CD4-positive, CD25-positive, alpha-beta regulatory T cell (primary cell): ENCODE measurements around the gene CCDC9B. TPM values are rescaled to one million over a fixed set of nuclear protein-coding genes. Genes with fewer than 3 reads are reported as not detected.

Experiments
- ATAC-seq, 2 donors: fragments of 150-1000 bp; cut with Tn5 transposase; one replicate each; pipeline ENCODE4 v1.10.0; 2021; ENCODE audit warnings: low read depth in 2 of 2, moderate number of reproducible peaks in 2 of 2, moderate library complexity in 1 of 2
- DNase-seq, 3 donors: peaks; one replicate each; pipeline versions ENCODE4 v3.0.0 to v3.0.0-alpha.2; 2012 to 2022; ENCODE audit warnings: mixed read lengths in 1 of 3
- H3K27ac ChIP-seq: one replicate; pipeline ENCODE4 v1.7.0; 2013; ENCODE audit warnings: mild to moderate bottlenecking, low read length; ENCODE audit not compliant: insufficient read depth, poor library complexity, severe bottlenecking
- H3K27me3 ChIP-seq: one replicate; pipeline ENCODE4 v1.7.0; 2013; ENCODE audit warnings: low read length; ENCODE audit not compliant: control insufficient read depth, insufficient read depth
- H3K36me3 ChIP-seq: one replicate; pipeline ENCODE4 v1.7.0; 2013; ENCODE audit warnings: mild to moderate bottlenecking, low read length, moderate library complexity; ENCODE audit not compliant: control insufficient read depth, insufficient read depth
- H3K4me1 ChIP-seq: 2 replicates; pipeline ENCODE4 v1.7.0; 2013; ENCODE audit warnings: mild to moderate bottlenecking, low read length; ENCODE audit not compliant: insufficient read depth, control insufficient read depth, poor library complexity, severe bottlenecking
- H3K4me3 ChIP-seq: one replicate; pipeline ENCODE4 v1.7.0; 2013; ENCODE audit warnings: low read depth, mild to moderate bottlenecking, low read length, moderate library complexity
- H3K9me3 ChIP-seq, 2 experiments: 1 replicate in 1 of 2; 2 replicates in 1 of 2; pipeline ENCODE4 v1.7.0; 2013; ENCODE audit warnings: low read length in 2 of 2, mild to moderate bottlenecking in 1 of 2, moderate library complexity in 1 of 2; ENCODE audit not compliant: control insufficient read depth in 2 of 2
- H3K27ac Mint-ChIP-seq, 3 donors: one replicate each; pipeline ENCODE4 v1.8.0; 2020 to 2022; ENCODE audit warnings: mild to moderate bottlenecking in 3 of 3, mixed read lengths in 3 of 3, moderate library complexity in 2 of 3
- H3K27me3 Mint-ChIP-seq: one replicate; pipeline ENCODE4 v1.8.0; 2022; ENCODE audit warnings: mild to moderate bottlenecking, mixed read lengths
- H3K36me3 Mint-ChIP-seq: one replicate; pipeline ENCODE4 v1.8.0; 2020; ENCODE audit warnings: mixed read lengths
- H3K4me1 Mint-ChIP-seq, 4 donors: one replicate each; pipeline ENCODE4 v1.8.0; 2020 to 2022; ENCODE audit warnings: mixed read lengths in 4 of 4, mild to moderate bottlenecking in 1 of 4
- H3K4me3 Mint-ChIP-seq, 4 donors: one replicate each; pipeline ENCODE4 v1.8.0; 2020 to 2022; ENCODE audit warnings: mild to moderate bottlenecking in 4 of 4, mixed read lengths in 4 of 4, moderate library complexity in 3 of 4
- H3K9me3 Mint-ChIP-seq, 7 donors: one replicate each; pipeline ENCODE4 v1.8.0; 2020 to 2022; ENCODE audit warnings: mixed read lengths in 7 of 7, mild to moderate bottlenecking in 3 of 7, moderate library complexity in 2 of 7
- polyA plus RNA-seq, 4 donors: library from polyadenylated mRNA; unstranded; fragments of 300-500 nt; fragmentation: Illumina TruSeq; gene quantifications; one replicate each; pipeline ENCODE4 v1.2.3, GENCODE V29; 2021
- total RNA-seq: library from RNA; stranded (reverse); gene quantifications from one replicate; pipeline ENCODE4 v1.2.3, GENCODE V29; 2022

Gene CCDC9B
- total and polyA plus RNA-seq, 5 donors from 2014 or later = 0.10 to 3.7 TPM; not detected in 3

- H3K4me1 ChIP-seq = peaks cover 10% of the 10 kb centered on the region
- Mint-ChIP-seq H3K9me3 (peaks cover 0 to 1% (median 0%) of the 10 kb centered on the region in 7 donors), H3K27me3 (peaks cover 7% of the 10 kb centered on the region)
These were observed 39.9 kb upstream of the CCDC9B start for GRCh38 chr15:40380636-40381035.

GRCh38 chr15:40379853-40380252 is 39.1 kb upstream of the CCDC9B start:
- peaks cover 4% of the 10 kb centered on the region for H3K36me3 Mint-ChIP-seq
- H3K27me3 Mint-ChIP-seq = peaks cover 7% of the 10 kb centered on the region
- DNase-seq = no peak
- Histone ChIP-seq H3K4me3 (no peak overlapping the region), H3K36me3 (no peaks in the 10 kb centered on the region), H3K9me3 (no peaks in the 10 kb centered on the region), H3K4me1 (peaks cover 10% of the 10 kb centered on the region), H3K27ac (no peak overlapping the region), H3K27me3 (no peaks in the 10 kb centered on the region)
- no peak overlapping the region for H3K27ac Mint-ChIP-seq
- peak overlapping the region in 1 of 4 donors; percentile 41 for H3K4me3 Mint-ChIP-seq
- peaks cover 0 to 1% (median 0%) of the 10 kb centered on the region in 7 donors for H3K9me3 Mint-ChIP-seq
- no peak for ATAC-seq
- H3K4me1 Mint-ChIP-seq = peaks cover 6 to 20% (median 18%) of the 10 kb centered on the region in 4 donors

More at GRCh38 chr15:40380636-40381035, 39.9 kb upstream of the CCDC9B start:
- no peak overlapping the region for H3K27ac ChIP-seq
- ATAC-seq (no peak), DNase-seq (no peak)
- H3K27ac Mint-ChIP-seq = no peak overlapping the region
- H3K4me3 Mint-ChIP-seq = peak overlapping the region in 1 of 4 donors; percentile 41
- H3K36me3 ChIP-seq = no peaks in the 10 kb centered on the region
- peaks cover 4% of the 10 kb centered on the region for H3K36me3 Mint-ChIP-seq
- no peaks in the 10 kb centered on the region for H3K27me3 ChIP-seq
- H3K9me3 ChIP-seq = no peaks in the 10 kb centered on the region
- H3K4me3 ChIP-seq = no peak overlapping the region
- H3K4me1 Mint-ChIP-seq = peaks cover 6 to 22% (median 18%) of the 10 kb centered on the region in 4 donors

GRCh38 chr15:40379374-40379773 is 38.6 kb upstream of the CCDC9B start:
- H3K4me1 ChIP-seq = peaks cover 10% of the 10 kb centered on the region
- Mint-ChIP-seq H3K4me1 (peaks cover 6 to 17% (median 14%) of the 10 kb centered on the region in 4 donors), H3K27me3 (peaks cover 7% of the 10 kb centered on the region), H3K27ac (no peak overlapping the region), H3K9me3 (peaks cover 0 to 1% (median 0%) of the 10 kb centered on the region in 7 donors), H3K4me3 (peak overlapping the region in 1 of 4 donors; percentile 41), H3K36me3 (peaks cover 4% of the 10 kb centered on the region)
- no peaks in the 10 kb centered on the region for H3K27me3 ChIP-seq
- H3K9me3 ChIP-seq = no peaks in the 10 kb centered on the region
- no peak for ATAC-seq
- no peak overlapping the region for H3K27ac ChIP-seq
- H3K36me3 ChIP-seq = no peaks in the 10 kb centered on the region
- no peak for DNase-seq
- no peak overlapping the region for H3K4me3 ChIP-seq

- Histone ChIP-seq H3K9me3 (no peaks in the 10 kb centered on the region), H3K36me3 (no peaks in the 10 kb centered on the region), H3K4me1 (no peaks in the 10 kb centered on the region), H3K4me3 (no peak overlapping the region), H3K27ac (no peak overlapping the region), H3K27me3 (no peaks in the 10 kb centered on the region)
- H3K9me3 Mint-ChIP-seq = peaks cover 0 to 1% (median 0%) of the 10 kb centered on the region in 7 donors
- no peak overlapping the region for H3K27ac Mint-ChIP-seq
- H3K4me1 Mint-ChIP-seq = peaks cover 2 to 4% (median 3%) of the 10 kb centered on the region in 4 donors
- peaks cover 6% of the 10 kb centered on the region for H3K27me3 Mint-ChIP-seq
- DNase-seq (no peak), ATAC-seq (no peak)
- no peak overlapping the region for H3K4me3 Mint-ChIP-seq
- peaks cover 1% of the 10 kb centered on the region for H3K36me3 Mint-ChIP-seq
These were observed 36.9 kb upstream of the CCDC9B start for GRCh38 chr15:40377606-40378005.

GRCh38 chr15:40372981-40373380 is 32.2 kb upstream of the CCDC9B start:
- H3K4me3 ChIP-seq = no peak overlapping the region
- no peak for DNase-seq
- no peaks in the 10 kb centered on the region for H3K36me3 Mint-ChIP-seq
- no peak overlapping the region for H3K27ac Mint-ChIP-seq
- peaks cover 0 to 1% (median 0%) of the 10 kb centered on the region in 7 donors for H3K9me3 Mint-ChIP-seq
- no peak for ATAC-seq
- no peak overlapping the region for H3K4me3 Mint-ChIP-seq
- peaks cover 3% of the 10 kb centered on the region for H3K4me1 ChIP-seq
- no peak overlapping the region for H3K27ac ChIP-seq
- H3K9me3 ChIP-seq = no peaks in the 10 kb centered on the region
- H3K27me3 Mint-ChIP-seq = no peaks in the 10 kb centered on the region
- H3K36me3 ChIP-seq = no peaks in the 10 kb centered on the region
- H3K27me3 ChIP-seq = no peaks in the 10 kb centered on the region
- H3K4me1 Mint-ChIP-seq = peaks cover 0 to 3% (median 0%) of the 10 kb centered on the region in 4 donors

GRCh38 chr15:40369971-40370370 is 29.2 kb upstream of the CCDC9B start:
- peaks cover 0 to 1% (median 0%) of the 10 kb centered on the region in 7 donors for H3K9me3 Mint-ChIP-seq
- ATAC-seq = no peak
- no peaks in the 10 kb centered on the region for H3K36me3 Mint-ChIP-seq
- Histone ChIP-seq H3K27me3 (no peaks in the 10 kb centered on the region), H3K36me3 (no peaks in the 10 kb centered on the region), H3K9me3 (no peaks in the 10 kb centered on the region), H3K4me1 (peaks cover 22% of the 10 kb centered on the region), H3K4me3 (no peak overlapping the region), H3K27ac (no peak overlapping the region)
- H3K4me3 Mint-ChIP-seq = no peak overlapping the region
- H3K27me3 Mint-ChIP-seq = no peaks in the 10 kb centered on the region
- H3K27ac Mint-ChIP-seq = no peak overlapping the region
- H3K4me1 Mint-ChIP-seq = peaks cover 5 to 32% (median 13%) of the 10 kb centered on the region in 4 donors
- DNase-seq = no peak

- peaks cover 0 to 1% (median 0%) of the 10 kb centered on the region in 7 donors for H3K9me3 Mint-ChIP-seq
- peaks cover 5 to 35% (median 13%) of the 10 kb centered on the region in 4 donors for H3K4me1 Mint-ChIP-seq
- Histone ChIP-seq H3K27me3 (no peaks in the 10 kb centered on the region), H3K4me3 (no peak overlapping the region), H3K27ac (no peak overlapping the region), H3K36me3 (no peaks in the 10 kb centered on the region), H3K4me1 (peaks cover 22% of the 10 kb centered on the region), H3K9me3 (no peaks in the 10 kb centered on the region)
- H3K27me3 Mint-ChIP-seq = no peaks in the 10 kb centered on the region
- ATAC-seq (no peak), DNase-seq (no peak)
- H3K36me3 Mint-ChIP-seq = no peaks in the 10 kb centered on the region
- H3K27ac Mint-ChIP-seq = no peak overlapping the region
- H3K4me3 Mint-ChIP-seq = peak overlapping the region in 3 of 4 donors; percentile 41 to 64 (median 54)
These were observed 28.7 kb upstream of the CCDC9B start for GRCh38 chr15:40369474-40369869.
